Trophoblast cell (in vitro differentiated cells and primary cell): ENCODE results near the gene CCDC87. TPM values are rescaled to one million over a fixed set of nuclear protein-coding genes. Genes with fewer than 3 reads are reported as not detected.
A peak's percentile ranks its signal among the peaks of the same experiment; 100 is the strongest.
"Not testable (repeated sequence)": the region's sequence is repeated elsewhere in the genome, so short reads cannot be mapped to it uniquely, and the experiment has no call there.

Source experiments
- DNase-seq, 2 donors: peaks; one replicate each; pipeline ENCODE4 v3.0.0-alpha.2; 2016
- H2AFZ ChIP-seq: 2 replicates; pipeline ENCODE4 v1.6.1; 2013; ENCODE audit warnings: low read length, moderate library complexity, mild to moderate bottlenecking; ENCODE audit not compliant: insufficient read depth, poor library complexity
- H2AK5ac ChIP-seq: 2 replicates; pipeline ENCODE4 v1.6.1; 2013; ENCODE audit warnings: mild to moderate bottlenecking, low read length
- H2BK120ac ChIP-seq: 2 replicates; pipeline ENCODE4 v1.6.1; 2013; ENCODE audit warnings: low read length, mild to moderate bottlenecking, moderate library complexity; ENCODE audit not compliant: insufficient read depth, poor library complexity
- H2BK12ac ChIP-seq: 2 replicates; pipeline ENCODE4 v1.6.1; 2013; ENCODE audit warnings: mild to moderate bottlenecking, low read length, moderate library complexity
- H2BK5ac ChIP-seq: 2 replicates; pipeline ENCODE4 v1.6.1; 2013; ENCODE audit warnings: low read length, low read depth, moderate library complexity, mild to moderate bottlenecking; ENCODE audit not compliant: poor library complexity
- H3K14ac ChIP-seq: 2 replicates; pipeline ENCODE4 v1.6.1; 2013; ENCODE audit warnings: mild to moderate bottlenecking, low read length
- H3K18ac ChIP-seq: 2 replicates; pipeline ENCODE4 v1.6.1; 2013; ENCODE audit warnings: mild to moderate bottlenecking, low read length
- H3K23ac ChIP-seq: 2 replicates; pipeline ENCODE4 v1.6.1; 2013; ENCODE audit warnings: low read length
- H3K27ac ChIP-seq: 2 replicates; pipeline ENCODE4 v1.5.1; 2013; ENCODE audit warnings: low read depth, mild to moderate bottlenecking, inconsistent platforms, low read length, moderate library complexity
- H3K27me3 ChIP-seq: 2 replicates; pipeline ENCODE4 v1.6.1; 2013; ENCODE audit warnings: inconsistent platforms, mild to moderate bottlenecking, low read length, moderate library complexity; ENCODE audit not compliant: insufficient read depth
- H3K36me3 ChIP-seq, 2 experiments: 1 replicate in 1 of 2; 2 replicates in 1 of 2; pipeline ENCODE4 v1.6.1; 2013; ENCODE audit warnings: low read length in 2 of 2, mild to moderate bottlenecking in 2 of 2, moderate library complexity in 1 of 2; ENCODE audit not compliant: insufficient read depth in 2 of 2, control insufficient read depth in 1 of 2
- H3K4ac ChIP-seq: 2 replicates; pipeline ENCODE4 v1.6.1; 2013; ENCODE audit warnings: low read depth, mild to moderate bottlenecking, low read length, moderate library complexity
- H3K4me1 ChIP-seq, 2 experiments: 1 replicate in 1 of 2; 2 replicates in 1 of 2; pipeline ENCODE4 v1.6.1; 2013; ENCODE audit warnings: low read length in 2 of 2, mild to moderate bottlenecking in 2 of 2, moderate library complexity in 1 of 2; ENCODE audit not compliant: insufficient read depth in 2 of 2, control insufficient read depth in 1 of 2
- H3K4me2 ChIP-seq: 2 replicates; pipeline ENCODE4 v1.6.1; 2013; ENCODE audit warnings: inconsistent platforms, mild to moderate bottlenecking, low read length, moderate library complexity
- H3K4me3 ChIP-seq: 2 replicates; pipeline ENCODE4 v1.5.1; 2013; ENCODE audit warnings: mild to moderate bottlenecking, low read depth, low read length, inconsistent platforms
- H3K79me1 ChIP-seq: one replicate; pipeline ENCODE4 v1.6.1; 2013; ENCODE audit warnings: low read length
- H3K79me2 ChIP-seq: 2 replicates; pipeline ENCODE4 v1.6.1; 2013; ENCODE audit warnings: low read length, mild to moderate bottlenecking; ENCODE audit not compliant: control insufficient read depth, insufficient read depth, poor library complexity
- H3K9ac ChIP-seq: 2 replicates; pipeline ENCODE4 v1.6.1; 2013; ENCODE audit warnings: mild to moderate bottlenecking, low read length
- H3K9me3 ChIP-seq: 2 replicates; pipeline ENCODE4 v1.6.1; 2013; ENCODE audit warnings: low read depth, mild to moderate bottlenecking, control low read depth, inconsistent platforms, low read length; ENCODE audit not compliant: insufficient read depth
- H4K12ac ChIP-seq: 2 replicates; pipeline ENCODE4 v1.6.1; 2013; ENCODE audit warnings: low read depth, mild to moderate bottlenecking, low read length, moderate library complexity
- H4K8ac ChIP-seq: 2 replicates; pipeline ENCODE4 v1.6.1; 2013; ENCODE audit warnings: low read depth, mild to moderate bottlenecking, low read length, moderate library complexity
- H4K91ac ChIP-seq: one replicate; pipeline ENCODE4 v1.6.1; 2013; ENCODE audit warnings: low read depth, mild to moderate bottlenecking, low read length, moderate library complexity
- WGBS: extraction: QIAGEN DNeasy Blood & Tissue Kit; methylation state at CpG from one replicate; pipeline ENCODE4 v1.1.7; 2013; ENCODE audit warnings: missing lambda C conversion rate; ENCODE audit not compliant: insufficient read length, insufficient coverage; ENCODE audit errors: extremely low coverage; 5-methylcytosine and 5-hydroxymethylcytosine counted together
- polyA plus RNA-seq: library from polyadenylated mRNA; stranded (reverse); fragments of 200-250 nt; gene quantifications from 2 replicates; pipeline ENCODE4 v1.2.3, GENCODE V29; 2013

The CCDC87 gene
- polyA plus RNA-seq = 0.12 and 0.14 TPM in 2 replicates

GRCh38 chr11:66592457-66593302, at the start of gene CCDC87, which contains the start of gene CCS:
Gene CCDC87, minus strand, starts transcription at chr11:66593063. Its CDS starts 48 bp downstream, at chr11:66593015.
Gene CCS, plus strand, starts transcription at chr11:66593185. Its CDS starts 77 bp downstream, at chr11:66593262.
- WGBS = no CpG with 5 or more reads among the region's 68 CpGs

GRCh38 chr11:66641834-66642233, 49.0 kb upstream of the CCDC87 start:
- Histone ChIP-seq H3K79me2 (peaks cover 31% of the 10 kb centered on the region), H3K36me3 (peaks cover 20 to 46% of the 10 kb centered on the region in 2 experiments), H3K27me3 (no peaks in the 10 kb centered on the region), H3K9ac (no peak overlapping the region), H2BK12ac (no peak overlapping the region), H2BK5ac (no peak overlapping the region), H2BK120ac (no peak overlapping the region), H3K23ac (no peak overlapping the region), H3K4ac (peak overlapping the region; percentile 95), H3K14ac (no peak overlapping the region), H3K4me3 (no peak overlapping the region), H2AFZ (no peak overlapping the region), H3K18ac (no peak overlapping the region), H4K8ac (no peak overlapping the region), H3K4me1 (peaks cover 16 to 23% of the 10 kb centered on the region in 2 experiments), H3K4me2 (peak overlapping the region; percentile 27), H3K79me1 (peaks cover 9% of the 10 kb centered on the region), H4K91ac (no peak overlapping the region), H3K9me3 (peaks cover 3% of the 10 kb centered on the region), H3K27ac (no peak overlapping the region), H2AK5ac (no peak overlapping the region), H4K12ac (no peak overlapping the region)
- WGBS = no CpG with 5 or more reads among the region's 3 CpGs
- DNase-seq = peak in 1 of 2 donors; percentile 49

More at GRCh38 chr11:66592457-66593302, at the start of gene CCDC87, which contains the start of gene CCS:
- H3K18ac ChIP-seq = peak within 1 kb of the TSS; percentile 58
- H3K23ac ChIP-seq = no peak within 1 kb of the TSS
- peak within 1 kb of the TSS; percentile 37 for H4K12ac ChIP-seq
- no peak within 1 kb of the TSS for H2BK12ac ChIP-seq
- H2AFZ ChIP-seq = peak within 1 kb of the TSS; percentile 86
- peaks cover 5% of the 10 kb centered on the region for H3K79me2 ChIP-seq
- peaks cover 7% of the 10 kb centered on the region for H3K9me3 ChIP-seq
- peak within 1 kb of the TSS; percentile 33 for H2BK120ac ChIP-seq
- H3K14ac ChIP-seq = peak within 1 kb of the TSS; percentile 87
- peak; percentile 95 to 99 for DNase-seq
- H2AK5ac ChIP-seq = peak within 1 kb of the TSS; percentile 1
- no peak within 1 kb of the TSS for H3K27ac ChIP-seq
- H3K4ac ChIP-seq = peak within 1 kb of the TSS; percentile 67
- H3K4me2 ChIP-seq = peak within 1 kb of the TSS; percentile 90
- H3K4me1 ChIP-seq = peaks cover 10 to 12% of the 10 kb centered on the region in 2 experiments
- H4K8ac ChIP-seq = peak within 1 kb of the TSS; percentile 96
- peaks cover 5% of the 10 kb centered on the region for H3K79me1 ChIP-seq
- peak within 1 kb of the TSS; percentile 83 for H4K91ac ChIP-seq
- H3K9ac ChIP-seq = peak within 1 kb of the TSS; percentile 95
- peak within 1 kb of the TSS; percentile 83 for H3K4me3 ChIP-seq
- H3K27me3 ChIP-seq = no peaks in the 10 kb centered on the region
- H3K36me3 ChIP-seq = peaks cover 0 to 2% of the 10 kb centered on the region in 2 experiments
- peak within 1 kb of the TSS; percentile 54 for H2BK5ac ChIP-seq

GRCh38 chr11:66639814-66640340, 47.0 kb upstream of the CCDC87 start:
- not testable (repeated sequence) for H3K18ac ChIP-seq, H4K12ac ChIP-seq, H4K8ac ChIP-seq, H2AK5ac ChIP-seq, H3K27ac ChIP-seq, H3K4me3 ChIP-seq, H3K14ac ChIP-seq, H3K9ac ChIP-seq, H3K23ac ChIP-seq, DNase-seq, H3K79me1 ChIP-seq, H2BK120ac ChIP-seq, H4K91ac ChIP-seq, H3K9me3 ChIP-seq, H2BK5ac ChIP-seq, H2BK12ac ChIP-seq, H3K27me3 ChIP-seq
- peaks cover 17 to 30% of the 10 kb centered on the region in 2 experiments for H3K36me3 ChIP-seq
- no CpG with 5 or more reads among the region's 10 CpGs for WGBS
- peaks cover 16 to 23% of the 10 kb centered on the region in 2 experiments for H3K4me1 ChIP-seq
- H3K4ac ChIP-seq = peak overlapping the region; percentile 57
- peak overlapping the region; percentile 94 for H3K4me2 ChIP-seq
- peaks cover 31% of the 10 kb centered on the region for H3K79me2 ChIP-seq
- H2AFZ ChIP-seq = peak overlapping the region; percentile 17

GRCh38 chr11:66639066-66639813, 46.4 kb upstream of the CCDC87 start:
- Histone ChIP-seq H3K4me1 (peaks cover 16 to 23% of the 10 kb centered on the region in 2 experiments), H3K79me1 (peaks cover 9% of the 10 kb centered on the region), H2BK5ac (peak overlapping the region; percentile 71), H3K27me3 (no peaks in the 10 kb centered on the region), H2BK120ac (peak overlapping the region; percentile 57), H2BK12ac (no peak overlapping the region), H3K4ac (peak overlapping the region; percentile 97), H3K79me2 (peaks cover 31% of the 10 kb centered on the region), H3K27ac (peak overlapping the region; percentile 83), H2AK5ac (peak overlapping the region; percentile 82), H3K36me3 (peaks cover 17 to 27% of the 10 kb centered on the region in 2 experiments), H3K9ac (peak overlapping the region; percentile 83), H3K9me3 (peaks cover 3% of the 10 kb centered on the region), H3K14ac (peak overlapping the region; percentile 91), H4K8ac (peak overlapping the region; percentile 88), H4K12ac (peak overlapping the region; percentile 71), H3K4me2 (peak overlapping the region; percentile 94), H4K91ac (peak overlapping the region; percentile 94), H2AFZ (no peak overlapping the region), H3K4me3 (peak overlapping the region; percentile 88), H3K23ac (no peak overlapping the region), H3K18ac (peak overlapping the region; percentile 82)
- no CpG with 5 or more reads among the region's 27 CpGs for WGBS
- peak in 1 of 2 donors; percentile 61 for DNase-seq
